H9 (cell line): ENCODE data around the gene NAE1. TPM values are rescaled to one million over a fixed set of nuclear protein-coding genes. Genes with fewer than 3 reads are reported as not detected.

ENCODE experiments used
- DNase-seq: peaks from one replicate; pipeline ENCODE4 v3.0.0-alpha.2; 2017
- H2AFZ ChIP-seq: one replicate; pipeline ENCODE4 v1.6.1; 2013; ENCODE audit warnings: mild to moderate bottlenecking, low read length, control low read depth, moderate library complexity
- H2AK5ac ChIP-seq: 2 replicates; pipeline ENCODE4 v1.6.1; 2013; ENCODE audit warnings: low read length, control low read depth, mixed read lengths; ENCODE audit not compliant: insufficient read length
- H2BK120ac ChIP-seq: one replicate; pipeline ENCODE4 v1.6.1; 2013; ENCODE audit warnings: low read depth, mild to moderate bottlenecking, low read length, control low read depth, inconsistent platforms; ENCODE audit not compliant: poor library complexity, severe bottlenecking
- H2BK12ac ChIP-seq: 2 replicates; pipeline ENCODE4 v1.6.1; 2013; ENCODE audit warnings: low read length, control low read depth, mixed read lengths, low read depth; ENCODE audit not compliant: insufficient read length
- H2BK15ac ChIP-seq: 2 replicates; pipeline ENCODE4 v1.6.1; 2013; ENCODE audit warnings: low read depth, low read length, control low read depth
- H2BK20ac ChIP-seq: one replicate; pipeline ENCODE4 v1.6.1; 2013; ENCODE audit warnings: low read depth, mild to moderate bottlenecking, low read length, control low read depth, inconsistent platforms; ENCODE audit not compliant: poor library complexity, severe bottlenecking
- H2BK5ac ChIP-seq: 2 replicates; pipeline ENCODE4 v1.6.1; 2013; ENCODE audit warnings: low read length, control low read depth, mixed read lengths; ENCODE audit not compliant: insufficient read length
- H3K14ac ChIP-seq: 2 replicates; pipeline ENCODE4 v1.6.1; 2013; ENCODE audit warnings: low read length, control low read depth; ENCODE audit not compliant: insufficient read depth
- H3K18ac ChIP-seq: 2 replicates; pipeline ENCODE4 v1.6.1; 2013; ENCODE audit warnings: low read depth, mild to moderate bottlenecking, mixed read lengths, low read length, control low read depth; ENCODE audit not compliant: insufficient read length
- H3K23ac ChIP-seq: 2 replicates; pipeline ENCODE4 v1.6.1; 2013; ENCODE audit warnings: low read length, control low read depth, mixed read lengths, low read depth; ENCODE audit not compliant: insufficient read length
- H3K23me2 ChIP-seq: 2 replicates; pipeline ENCODE4 v1.6.1; 2013; ENCODE audit warnings: low read depth, mild to moderate bottlenecking, mixed read lengths, low read length, control low read depth; ENCODE audit not compliant: insufficient read length, poor library complexity, severe bottlenecking
- H3K27ac ChIP-seq: 2 replicates; pipeline ENCODE4 v1.5.1; 2013; ENCODE audit warnings: low read length, control low read depth, mixed read lengths, low read depth; ENCODE audit not compliant: insufficient read length
- H3K27me3 ChIP-seq: 2 replicates; pipeline ENCODE4 v1.6.1; 2013; ENCODE audit warnings: low read length, control low read depth, inconsistent platforms; ENCODE audit not compliant: insufficient read depth
- H3K4ac ChIP-seq: 2 replicates; pipeline ENCODE4 v1.6.1; 2013; ENCODE audit warnings: low read depth, mild to moderate bottlenecking, control low read depth, inconsistent platforms, low read length, moderate library complexity
- H3K4me1 ChIP-seq: 2 replicates; pipeline ENCODE4 v1.6.1; 2013; ENCODE audit warnings: low read length, control low read depth, inconsistent platforms; ENCODE audit not compliant: insufficient read depth
- H3K4me2 ChIP-seq: 2 replicates; pipeline ENCODE4 v1.6.1; 2013; ENCODE audit warnings: low read length, control low read depth, mixed read lengths; ENCODE audit not compliant: insufficient read length, insufficient read depth
- H3K56ac ChIP-seq: 2 replicates; pipeline ENCODE4 v1.6.1; 2013; ENCODE audit warnings: low read depth, mild to moderate bottlenecking, mixed read lengths, low read length, control low read depth; ENCODE audit not compliant: insufficient read length
- H3K79me1 ChIP-seq: 2 replicates; pipeline ENCODE4 v1.6.1; 2013; ENCODE audit warnings: low read depth, mild to moderate bottlenecking, moderate library complexity, low read length, control low read depth, inconsistent platforms; ENCODE audit not compliant: insufficient read depth, poor library complexity, severe bottlenecking
- H3K79me2 ChIP-seq: 2 replicates; pipeline ENCODE4 v1.6.1; 2013; ENCODE audit warnings: low read length, control low read depth, inconsistent platforms; ENCODE audit not compliant: insufficient read depth
- H3K9ac ChIP-seq: 2 replicates; pipeline ENCODE4 v1.6.1; 2013; ENCODE audit warnings: low read length, control low read depth, mixed read lengths; ENCODE audit not compliant: insufficient read length; ENCODE audit errors: extremely low read depth
- H3K9me3 ChIP-seq: one replicate; pipeline ENCODE4 v1.6.1; 2013; ENCODE audit warnings: low read depth, low read length, inconsistent platforms; ENCODE audit not compliant: control insufficient read depth
- H3T11ph ChIP-seq: one replicate; pipeline ENCODE4 v1.6.1; 2013; ENCODE audit warnings: mild to moderate bottlenecking, low read length, control low read depth, inconsistent platforms
- H4K20me1 ChIP-seq: one replicate; pipeline ENCODE4 v1.6.1; 2013; ENCODE audit not compliant: control insufficient read depth, insufficient read length, insufficient read depth
- H4K5ac ChIP-seq: 2 replicates; pipeline ENCODE4 v1.6.1; 2013; ENCODE audit warnings: low read depth, mild to moderate bottlenecking, mixed read lengths, low read length, control low read depth; ENCODE audit not compliant: insufficient read length
- H4K8ac ChIP-seq: replicated peaks from 2 replicates; pipeline ENCODE4 v1.6.1; 2013; ENCODE audit warnings: low read length, control low read depth, mixed read lengths, low read depth; ENCODE audit not compliant: insufficient read length
- H4K91ac ChIP-seq: 2 replicates; pipeline ENCODE4 v1.6.1; 2013; ENCODE audit warnings: low read depth, mild to moderate bottlenecking, moderate library complexity, mixed read lengths, low read length, control low read depth; ENCODE audit not compliant: insufficient read length
- H3K27ac Mint-ChIP-seq, 3 experiments: 2 replicates in 2 of 3; 3 replicates in 1 of 3; pipeline ENCODE4 v1.8.0; 2020 to 2021; ENCODE audit warnings: mixed read lengths in 3 of 3, mild to moderate bottlenecking in 1 of 3, moderate library complexity in 1 of 3
- H3K27me3 Mint-ChIP-seq: 2 replicates; pipeline ENCODE4 v1.8.0; 2021; ENCODE audit warnings: low read depth, mild to moderate bottlenecking, moderate library complexity, mixed read lengths
- H3K36me3 Mint-ChIP-seq, 3 experiments: 2 replicates in 2 of 3; 3 replicates in 1 of 3; pipeline ENCODE4 v1.8.0; 2020 to 2021; ENCODE audit warnings: low read depth in 3 of 3, mixed read lengths in 3 of 3; ENCODE audit not compliant: insufficient read depth in 1 of 3
- H3K4me1 Mint-ChIP-seq, 2 experiments: 2 replicates each; pipeline ENCODE4 v1.8.0; 2020; ENCODE audit warnings: mixed read lengths in 2 of 2
- H3K4me3 Mint-ChIP-seq, 2 experiments: 2 replicates in 1 of 2; 3 replicates in 1 of 2; pipeline ENCODE4 v1.8.0; 2020 to 2021; ENCODE audit warnings: mild to moderate bottlenecking in 2 of 2, mixed read lengths in 2 of 2, moderate library complexity in 1 of 2
- H3K9me3 Mint-ChIP-seq, 2 experiments: 2 replicates in 1 of 2; 3 replicates in 1 of 2; pipeline ENCODE4 v1.8.0; 2020; ENCODE audit warnings: mild to moderate bottlenecking in 2 of 2, mixed read lengths in 2 of 2, moderate library complexity in 1 of 2
- WGBS: extraction: QIAGEN DNeasy Blood & Tissue Kit; methylation state at CpG from one replicate; pipeline ENCODE4 v1.1.7; 2013; ENCODE audit warnings: missing lambda C conversion rate, low lambda C conversion rate, mixed read lengths; ENCODE audit not compliant: insufficient read length; ENCODE audit errors: extremely low coverage; 5-methylcytosine and 5-hydroxymethylcytosine counted together
- total RNA-seq: library from RNA; stranded (reverse); gene quantifications from 2 replicates; pipeline ENCODE4 v1.2.1, GENCODE V29; 2021
- TF ChIP-seq, protein P1 (sequence below): fragments of 200-600 bp; sonication (generic); conservative IDR thresholded peaks from 3 replicates; pipeline ENCODE4 v1.8.0; 2021; ENCODE audit warnings: antibody characterized with exemption, mild to moderate bottlenecking

NAE1 gene
- total RNA-seq, 1 experiment from 2014 or later, result 144 TPM

GRCh38 chr16:66846266-66846665 lies 15.5 kb upstream of the NAE1 start:
- no peak overlapping the region for H2BK12ac ChIP-seq
- H3K4me1 ChIP-seq, result no peaks in the 10 kb centered on the region; the same call in 1 of the 2 replicates
- no peaks in the 10 kb centered on the region for H3K79me2 ChIP-seq
- no peak overlapping the region for H3K14ac ChIP-seq
- WGBS, result no CpG with 5 or more reads among the region's 1 CpG
- no peak overlapping the region for H4K8ac ChIP-seq
- no peak overlapping the region for H2BK15ac ChIP-seq
- no peak overlapping the region for H3T11ph ChIP-seq
- no peak overlapping the region for H3K9ac ChIP-seq
- no peak overlapping the region for H3K4ac ChIP-seq
- no peak overlapping the region for H2BK120ac ChIP-seq
- H3K36me3 Mint-ChIP-seq, result no peaks in the 10 kb centered on the region; a peak in 1 of 7 replicates
- no peak overlapping the region for H2BK5ac ChIP-seq
- H3K4me2 ChIP-seq, result no peak overlapping the region
- no peak overlapping the region for H4K5ac ChIP-seq
- no peak overlapping the region for H2AFZ ChIP-seq
- H2AK5ac ChIP-seq, result no peak overlapping the region
- no peak for DNase-seq
- H3K23ac ChIP-seq, result no peak overlapping the region
- no peak overlapping the region for H3K18ac ChIP-seq
- H4K91ac ChIP-seq, result no peak overlapping the region
- H3K4me1 Mint-ChIP-seq, result peaks cover 2 to 16% of the 10 kb centered on the region in 2 experiments; a peak in 3 of 4 replicates
- no peaks in the 10 kb centered on the region for H4K20me1 ChIP-seq
- H3K79me1 ChIP-seq, result no peaks in the 10 kb centered on the region
- peaks cover 17% of the 10 kb centered on the region for H3K27me3 ChIP-seq
- no peaks in the 10 kb centered on the region for H3K9me3 ChIP-seq
- H3K4me3 Mint-ChIP-seq, result peak overlapping the region in 1 of 2 experiments; percentile 81; a peak in 3 of 5 replicates
- no peak overlapping the region for H3K27ac ChIP-seq
- H3K56ac ChIP-seq, result no peak overlapping the region
- H2BK20ac ChIP-seq, result no peak overlapping the region
- H3K27me3 Mint-ChIP-seq, result peaks cover 78% of the 10 kb centered on the region
- peaks cover 13% of the 10 kb centered on the region for H3K23me2 ChIP-seq
- H3K9me3 Mint-ChIP-seq, result no peaks in the 10 kb centered on the region
- TF ChIP-seq, protein P1, sequence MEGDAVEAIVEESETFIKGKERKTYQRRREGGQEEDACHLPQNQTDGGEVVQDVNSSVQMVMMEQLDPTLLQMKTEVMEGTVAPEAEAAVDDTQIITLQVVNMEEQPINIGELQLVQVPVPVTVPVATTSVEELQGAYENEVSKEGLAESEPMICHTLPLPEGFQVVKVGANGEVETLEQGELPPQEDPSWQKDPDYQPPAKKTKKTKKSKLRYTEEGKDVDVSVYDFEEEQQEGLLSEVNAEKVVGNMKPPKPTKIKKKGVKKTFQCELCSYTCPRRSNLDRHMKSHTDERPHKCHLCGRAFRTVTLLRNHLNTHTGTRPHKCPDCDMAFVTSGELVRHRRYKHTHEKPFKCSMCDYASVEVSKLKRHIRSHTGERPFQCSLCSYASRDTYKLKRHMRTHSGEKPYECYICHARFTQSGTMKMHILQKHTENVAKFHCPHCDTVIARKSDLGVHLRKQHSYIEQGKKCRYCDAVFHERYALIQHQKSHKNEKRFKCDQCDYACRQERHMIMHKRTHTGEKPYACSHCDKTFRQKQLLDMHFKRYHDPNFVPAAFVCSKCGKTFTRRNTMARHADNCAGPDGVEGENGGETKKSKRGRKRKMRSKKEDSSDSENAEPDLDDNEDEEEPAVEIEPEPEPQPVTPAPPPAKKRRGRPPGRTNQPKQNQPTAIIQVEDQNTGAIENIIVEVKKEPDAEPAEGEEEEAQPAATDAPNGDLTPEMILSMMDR, result no peak
- H3K27ac Mint-ChIP-seq, result no peak overlapping the region
